B cell (primary cell): ENCODE data around the gene ASB2. TPM values are rescaled to one million over a fixed set of nuclear protein-coding genes. Genes with fewer than 3 reads are reported as not detected.

Experiments used
- ATAC-seq: fragments of 200-7000 bp; cut with Tn5 transposase; one replicate; pipeline ENCODE4 v1.10.0; 2021; ENCODE audit warnings: low read depth, mild to moderate bottlenecking, moderate number of reproducible peaks, moderate library complexity
- CTCF ChIA-PET: fragments of 350-600 bp; sonication (Branson Sonifier 250); formaldehyde crosslinking; loops from one replicate; lab custom pipeline; 2021; ENCODE audit warnings: antibody characterized with exemption, inconsistent platforms; lab: Charles Lee
- POLR2A ChIA-PET: fragments of 350-600 bp; sonication (Branson Sonifier 250); formaldehyde crosslinking; loops from one replicate; lab custom pipeline; 2021; ENCODE audit warnings: antibody characterized with exemption; lab: Charles Lee
- DNase-seq: peaks from one replicate; pipeline ENCODE4 v3.0.0; 2013
- H2AFZ ChIP-seq: 2 replicates; pipeline ENCODE4 v1.6.1; 2012; ENCODE audit warnings: mild to moderate bottlenecking, low read depth, low read length; ENCODE audit not compliant: insufficient read depth, poor library complexity, severe bottlenecking
- H3K27ac ChIP-seq, 2 donors: 1 replicate in 1 of 2; 2 replicates in 1 of 2; pipeline ENCODE4 v1.5.1; 2012 to 2013; ENCODE audit warnings: low read length in 2 of 2, mild to moderate bottlenecking in 2 of 2, moderate library complexity in 1 of 2
- H3K27me3 ChIP-seq, 4 experiments: fragments of 200-600 bp in 1 of 4; sonication (generic) in 1 of 4; replicated peaks in 1 of 4; 1 replicate in 2 of 4; 2 replicates in 2 of 4; pipeline versions ENCODE4 v1.6.1 to v1.7.0; 2013 to 2016; ENCODE audit warnings: low read length in 3 of 4, mild to moderate bottlenecking in 2 of 4, mixed read lengths in 1 of 4, moderate library complexity in 1 of 4; ENCODE audit not compliant: insufficient read depth in 4 of 4, control insufficient read depth in 3 of 4; ENCODE audit errors: control extremely low read depth in 1 of 4
- H3K36me3 ChIP-seq, 2 experiments: replicated peaks in 1 of 2; 1 replicate in 1 of 2; 2 replicates in 1 of 2; pipeline versions ENCODE4 v1.6.1 to v1.7.1; 2013; ENCODE audit warnings: low read length in 1 of 2; ENCODE audit not compliant: insufficient read depth in 2 of 2, control insufficient read depth in 1 of 2; ENCODE audit errors: control extremely low read depth in 1 of 2, extremely low read depth in 1 of 2
- H3K4me1 ChIP-seq, 2 donors: fragments of 200-600 bp in 1 of 2; sonication (generic) in 1 of 2; 1 replicate in 1 of 2; 2 replicates in 1 of 2; pipeline versions ENCODE4 v1.5.1 to v1.6.1; 2013 to 2017; ENCODE audit warnings: low read length in 2 of 2; ENCODE audit not compliant: control insufficient read depth in 2 of 2, insufficient read depth in 2 of 2
- H3K4me2 ChIP-seq: replicated peaks from 2 replicates; pipeline ENCODE3; 2012; ENCODE audit warnings: mild to moderate bottlenecking, low read depth, low read length; ENCODE audit not compliant: poor library complexity, severe bottlenecking
- H3K4me3 ChIP-seq, 5 experiments: fragments of 200-600 bp in 1 of 5; sonication (generic) in 1 of 5; 1 replicate in 3 of 5; 2 replicates in 2 of 5; pipeline versions ENCODE4 v1.5.1 to v1.7.0; 2011 to 2016; ENCODE audit warnings: low read length in 4 of 5, mild to moderate bottlenecking in 4 of 5, low read depth in 2 of 5, control low read depth in 1 of 5, moderate library complexity in 1 of 5; ENCODE audit not compliant: insufficient read depth in 1 of 5; ENCODE audit errors: control extremely low read depth in 1 of 5, extremely low read depth in 1 of 5
- H3K79me2 ChIP-seq: fragments of 200-600 bp; sonication (generic); one replicate; pipeline ENCODE4 v1.6.0; 2016; ENCODE audit warnings: low read length; ENCODE audit not compliant: control insufficient read depth, insufficient read depth
- H3K9ac ChIP-seq: fragments of 200-600 bp; sonication (generic); 2 replicates; pipeline ENCODE4 v1.6.1; 2017; ENCODE audit warnings: mild to moderate bottlenecking, low read length, moderate library complexity
- H3K9me3 ChIP-seq, 3 donors: one replicate each; pipeline versions ENCODE4 v1.6.1 to v1.7.1; 2013; ENCODE audit warnings: low read length in 2 of 3; ENCODE audit not compliant: control insufficient read depth in 2 of 3, insufficient read depth in 1 of 3; ENCODE audit errors: control extremely low read depth in 1 of 3
- H4K20me1 ChIP-seq: 2 replicates; pipeline ENCODE4 v1.6.0; 2012; ENCODE audit warnings: mild to moderate bottlenecking, low read length; ENCODE audit not compliant: insufficient read depth, control insufficient read depth, poor library complexity, severe bottlenecking
- H3K27ac Mint-ChIP-seq: one replicate; pipeline ENCODE4 v1.8.0; 2021; ENCODE audit warnings: mixed read lengths
- H3K27me3 Mint-ChIP-seq: one replicate; pipeline ENCODE4 v1.8.0; 2021; ENCODE audit warnings: mixed read lengths
- H3K4me1 Mint-ChIP-seq: one replicate; pipeline ENCODE4 v1.8.0; 2021; ENCODE audit warnings: mixed read lengths
- H3K4me3 Mint-ChIP-seq: one replicate; pipeline ENCODE4 v1.8.0; 2021; ENCODE audit warnings: mixed read lengths
- H3K9me3 Mint-ChIP-seq: one replicate; pipeline ENCODE4 v1.8.0; 2022; ENCODE audit warnings: mixed read lengths; ENCODE audit not compliant: insufficient read depth
- CTCF ChIP-seq: fragments of 200-600 bp; IDR thresholded peaks from one replicate; pipeline ENCODE4 v1.8.0; 2022; ENCODE audit warnings: antibody characterized with exemption, mild to moderate bottlenecking
- EZH2 ChIP-seq: IDR thresholded peaks from 2 replicates; pipeline ENCODE4 v1.6.1; 2012; ENCODE audit warnings: borderline replicate concordance, low read depth, mild to moderate bottlenecking, moderate library complexity, low read length; ENCODE audit not compliant: insufficient read depth, poor library complexity, severe bottlenecking
- WGBS: methylation state at CpG from one replicate; pipeline ENCODE4 v1.1.5; 2013; ENCODE audit warnings: missing lambda C conversion rate; ENCODE audit not compliant: insufficient coverage; 5-methylcytosine and 5-hydroxymethylcytosine counted together
- intact Hi-C: fragments of 100-400 bp; cut with micrococcal nuclease; formaldehyde crosslinking; loops from one replicate; pipeline ENCODE4 v1.10.0; 2022
- polyA plus RNA-seq: library from polyadenylated mRNA; depleted of rRNA; stranded (reverse); fragments of >200 nt; gene quantifications from 2 replicates; pipeline ENCODE4 v1.2.3, GENCODE V29; 2012
- total RNA-seq, 2 donors: library from RNA; stranded (reverse); fragments of 120-200 nt in 1 of 2; gene quantifications; 1 replicate in 1 of 2; 2 replicates in 1 of 2; pipeline versions ENCODE4 v1.2.3 to v1.2.4, GENCODE V29; 2013 to 2022

Gene ASB2
- total and polyA plus RNA-seq, 2 donors (not counting 1 experiment from before 2014, with no cell fraction given), result 1.5 to 2.7 TPM

GRCh38 chr14:94021416-94022157 is 45.2 kb upstream of the ASB2 start:
- H3K4me3 ChIP-seq, result no peak overlapping the region
- peaks cover 5% of the 10 kb centered on the region in 2 donors for H3K4me1 ChIP-seq
- 74% methylated on average over 9 of the region's 10 CpGs for WGBS
- Mint-ChIP-seq H3K4me3 (no peak overlapping the region), H3K27me3 (peaks cover 41% of the 10 kb centered on the region), H3K4me1 (peaks cover 6% of the 10 kb centered on the region), H3K9me3 (no peaks in the 10 kb centered on the region), H3K27ac (no peak overlapping the region)
- peaks cover 0 to 19% (median 7%) of the 10 kb centered on the region in 4 experiments for H3K27me3 ChIP-seq
- H3K9me3 ChIP-seq, result no peaks in the 10 kb centered on the region
- no peak for TF ChIP-seq EZH2
- TF ChIP-seq CTCF, result no peak
- H4K20me1 ChIP-seq, result no peaks in the 10 kb centered on the region
- POLR2A ChIA-PET, result no interaction called here
- no peaks in the 10 kb centered on the region for H3K36me3 ChIP-seq
- no peak overlapping the region for H3K27ac ChIP-seq
- H3K79me2 ChIP-seq, result no peaks in the 10 kb centered on the region
- no peak for DNase-seq
- H3K4me2 ChIP-seq, result no peak overlapping the region
- ATAC-seq, result no peak
- intact Hi-C loops, result no loop called here
- CTCF ChIA-PET, result interaction anchor here (5.6 kb wide), 1 partner anchor 14 kb away, joined by 34 read pairs; no protein-coding TSS in a partner anchor
- H2AFZ ChIP-seq, result no peak overlapping the region
- no peak overlapping the region for H3K9ac ChIP-seq

GRCh38 chr14:94021001-94021400 is 44.6 kb upstream of the ASB2 start:
- Mint-ChIP-seq H3K27me3 (peaks cover 39% of the 10 kb centered on the region), H3K4me1 (peaks cover 4% of the 10 kb centered on the region), H3K4me3 (no peak overlapping the region), H3K9me3 (no peaks in the 10 kb centered on the region), H3K27ac (no peak overlapping the region)
- ATAC-seq, result no peak
- no peak for DNase-seq
- H3K36me3 ChIP-seq, result no peaks in the 10 kb centered on the region
- intact Hi-C loops, result no loop called here
- no peak overlapping the region for H3K4me2 ChIP-seq
- ChIA-PET CTCF (interaction anchor here (5.6 kb wide), 1 partner anchor 14 kb away, joined by 34 read pairs; no protein-coding TSS in a partner anchor), POLR2A (no interaction called here)
- no peak overlapping the region for H3K9ac ChIP-seq
- no peak overlapping the region for H3K27ac ChIP-seq
- no peaks in the 10 kb centered on the region for H4K20me1 ChIP-seq
- no CpG with 5 or more reads among the region's 2 CpGs for WGBS
- H3K4me1 ChIP-seq, result peaks cover 5% of the 10 kb centered on the region in 2 donors
- no peak overlapping the region for H3K4me3 ChIP-seq
- TF ChIP-seq EZH2, result no peak
- TF ChIP-seq CTCF, result no peak
- peaks cover 0 to 19% (median 7%) of the 10 kb centered on the region in 4 experiments for H3K27me3 ChIP-seq
- no peaks in the 10 kb centered on the region for H3K9me3 ChIP-seq
- H2AFZ ChIP-seq, result no peak overlapping the region
- H3K79me2 ChIP-seq, result no peaks in the 10 kb centered on the region
